Activated gamma-delta T cell (primary cell): ENCODE results near the gene VSIG8.

Experiments used
- DNase-seq: peaks from one replicate; lab custom pipeline; 2025; lab: John Stamatoyannopoulos, UW

VSIG8 gene

GRCh38 chr1:159829273-159829634, 33.2 kb downstream of the VSIG8 start:
- no peak for DNase-seq

- no peak for DNase-seq
These were observed 33.7 kb downstream of the VSIG8 start for GRCh38 chr1:159828581-159829272.

GRCh38 chr1:159828176-159828575, 34.3 kb downstream of the VSIG8 start:
- DNase-seq, result no peak

DNA sequence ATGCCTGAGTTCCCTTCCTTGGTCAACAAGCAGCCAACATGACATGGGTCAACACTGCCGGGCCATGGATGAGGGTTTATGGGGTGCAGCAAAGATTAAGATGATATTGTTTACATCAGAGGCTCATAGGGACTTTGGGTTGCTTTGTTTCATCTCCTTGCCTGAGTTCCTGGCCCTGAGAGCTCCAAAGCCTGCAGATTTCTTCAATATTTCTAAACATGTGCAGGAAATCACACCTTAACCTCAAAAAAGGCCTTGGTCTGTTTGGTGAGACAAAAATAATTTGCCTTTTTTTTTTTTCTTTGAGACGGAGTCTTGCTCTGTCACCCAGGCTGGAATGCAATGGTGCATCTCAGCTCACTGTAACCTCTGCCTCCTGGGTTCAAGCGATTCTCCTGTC, 34.9 kb downstream of the VSIG8 start:
- DNase-seq, result no peak

GRCh38 chr1:159827102-159827490, 35.4 kb downstream of the VSIG8 start:
- DNase-seq, result no peak

- DNase-seq, result peak; percentile 25
These were observed 35.9 kb downstream of the VSIG8 start, which contains the start of gene SLAMF8 for GRCh38 chr1:159826441-159827101. TSS of gene SLAMF8 (plus strand) at chr1:159826873. CDS start at chr1:159826899, 26 bp downstream.

DNA sequence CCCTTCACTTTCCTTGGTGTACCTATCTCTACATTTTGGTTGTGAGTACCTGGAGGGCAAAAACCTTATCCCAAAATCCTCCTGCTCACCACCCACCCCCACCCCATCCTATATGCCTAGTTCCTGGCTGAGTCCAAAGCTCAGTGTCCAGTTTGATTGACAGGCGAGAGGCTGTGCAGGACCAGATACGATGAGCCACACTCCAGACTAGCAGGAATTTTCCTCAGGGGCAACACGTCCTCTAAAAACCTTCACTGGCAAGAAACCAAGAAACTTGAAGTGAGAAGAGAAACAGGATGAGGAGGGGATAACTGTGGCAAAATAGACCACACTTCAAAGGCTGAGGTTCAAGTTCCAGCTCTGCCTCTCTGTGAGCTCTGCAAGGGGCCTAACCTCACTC, 36.9 kb downstream of the VSIG8 start:
- no peak for DNase-seq

- DNase-seq, result no peak
These were observed 39.1 kb downstream of the VSIG8 start for GRCh38 chr1:159823406-159823805.

DNA sequence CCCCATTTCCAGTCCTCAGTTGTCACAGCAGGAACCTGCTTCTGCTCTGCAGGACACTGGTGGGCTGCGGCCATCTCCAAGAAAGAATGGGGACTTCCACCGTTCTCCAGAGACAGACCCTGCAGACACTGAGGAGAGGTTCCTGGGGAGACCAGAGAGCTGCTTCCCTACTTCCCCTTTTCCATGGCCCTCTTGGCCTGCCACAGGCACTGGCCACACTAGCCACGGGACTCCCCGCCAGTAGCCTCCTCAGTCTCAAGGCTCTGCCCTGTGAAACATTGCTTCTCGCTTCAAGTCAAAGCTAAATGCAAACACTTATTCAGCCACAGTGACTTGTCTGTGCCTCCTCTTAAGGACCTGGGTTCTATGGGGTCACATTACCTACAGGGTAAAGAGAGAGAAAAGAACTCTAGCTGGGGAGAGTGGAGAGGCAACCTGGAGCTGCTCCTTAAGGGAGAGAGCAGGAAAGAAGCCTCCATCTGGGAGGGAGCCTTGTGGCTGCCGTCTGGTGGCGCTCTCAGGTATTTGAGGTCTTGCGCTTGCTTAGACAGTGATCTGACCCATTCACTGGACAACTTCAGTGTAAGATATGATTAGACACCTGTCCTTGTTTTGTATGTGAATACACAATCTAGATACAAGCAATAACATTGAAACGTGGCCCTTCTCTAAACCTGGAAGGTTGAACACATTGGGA, 41.1 kb downstream of the VSIG8 start:
- no peak for DNase-seq

DNA sequence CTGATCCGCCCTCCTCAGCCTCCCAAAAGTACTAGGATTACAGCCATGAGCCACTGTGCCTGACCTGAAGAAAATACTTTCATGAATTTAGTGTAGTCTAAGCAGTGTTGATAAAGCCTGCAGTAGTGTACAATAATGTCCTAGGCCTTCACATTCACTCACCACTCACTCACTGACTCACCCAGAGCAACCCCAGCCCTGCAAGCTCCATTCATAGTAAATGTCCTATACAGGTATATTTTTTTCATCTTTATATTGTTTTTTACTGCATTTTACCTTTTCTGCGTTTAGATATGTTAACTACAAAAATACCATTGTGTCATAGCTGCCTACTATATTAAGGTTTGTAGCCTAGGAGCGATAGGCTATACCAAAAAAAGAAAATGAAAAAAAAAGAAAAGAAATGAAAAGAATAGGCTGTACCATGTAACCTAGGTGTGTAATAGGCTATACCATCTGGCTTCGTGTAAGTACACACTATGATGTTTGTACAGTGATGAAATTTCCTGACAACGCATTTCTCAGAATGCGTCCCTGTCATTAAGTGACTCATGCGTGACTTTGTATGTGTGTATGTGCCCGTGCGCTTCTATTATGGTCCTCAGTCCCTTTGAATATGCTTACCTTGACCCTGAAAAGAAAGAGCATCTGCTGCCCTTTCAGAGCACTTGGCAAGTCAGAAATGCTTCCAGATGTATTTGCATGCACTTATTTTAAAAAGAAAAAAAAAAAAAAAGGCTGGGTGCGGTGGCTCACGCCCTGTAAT, 45.0 kb downstream of the VSIG8 start:
- no peak for DNase-seq

GRCh38 chr1:159815926-159816325, 46.5 kb downstream of the VSIG8 start:
- DNase-seq, result no peak

GRCh38 chr1:159804924-159805323, 57.5 kb downstream of the VSIG8 start:
- DNase-seq, result no peak
